Lower lobe of right lung (tissue), 2 donors: ENCODE data around the gene GTF2H3. TPM values are rescaled to one million over a fixed set of nuclear protein-coding genes. Genes with fewer than 3 reads are reported as not detected.

Experiments
- ATAC-seq, 2 donors: fragments of 200-7000 bp; cut with Tn5 transposase; one replicate each; pipeline ENCODE4 v1.9.1; 2020 to 2022; ENCODE audit warnings: mild to moderate bottlenecking in 2 of 2, moderate library complexity in 2 of 2
- DNase-seq: peaks from one replicate; pipeline ENCODE4 v3.0.0-alpha.2; 2020
- H3K27ac ChIP-seq: fragments of 200-600 bp; one replicate; pipeline ENCODE4 v1.8.0; 2022
- H3K27me3 ChIP-seq: fragments of 200-600 bp; one replicate; pipeline ENCODE4 v1.8.0; 2022; ENCODE audit warnings: low read depth
- H3K36me3 ChIP-seq: fragments of 200-600 bp; one replicate; pipeline ENCODE4 v1.8.0; 2022; ENCODE audit warnings: mild to moderate bottlenecking
- H3K4me1 ChIP-seq: fragments of 200-600 bp; one replicate; pipeline ENCODE4 v1.8.0; 2022
- H3K4me3 ChIP-seq: fragments of 200-600 bp; one replicate; pipeline ENCODE4 v1.8.0; 2022; ENCODE audit warnings: mild to moderate bottlenecking
- H3K9me3 ChIP-seq: fragments of 200-600 bp; one replicate; pipeline ENCODE4 v1.8.0; 2022
- CTCF ChIP-seq: fragments of 200-600 bp; IDR thresholded peaks from one replicate; pipeline ENCODE4 v1.8.0; 2022; ENCODE audit warnings: antibody characterized with exemption, mild to moderate bottlenecking
- intact Hi-C: fragments of 100-400 bp; cut with DNase I; formaldehyde crosslinking; loops from one replicate; pipeline ENCODE4 v1.11.0; 2022
- total RNA-seq: library from RNA; stranded (reverse); fragmentation: NEBNext Ultra II Directional; extraction: Animal tissue kit (Norgen Biotek cat#: 25700); gene quantifications from one replicate; pipeline ENCODE4 v1.2.1, GENCODE V29; 2021
- donor health status: DM: no; HTN: yes; CAD: no; lungs with severe emphysema.

GTF2H3 gene
- total RNA-seq, 1 donor from 2014 or later = 25.5 TPM

GRCh38 chr12:123690191-123690840 lies 56.7 kb downstream of the GTF2H3 start:
- Histone ChIP-seq H3K27me3 (no peaks in the 10 kb centered on the region), H3K4me1 (no peaks in the 10 kb centered on the region), H3K4me3 (no peak overlapping the region), H3K9me3 (no peaks in the 10 kb centered on the region), H3K36me3 (peaks cover 74% of the 10 kb centered on the region), H3K27ac (no peak overlapping the region)
- TF ChIP-seq CTCF = no peak
- DNase-seq (no peak), ATAC-seq (no peak)
- intact Hi-C loops = no loop called here

GRCh38 chr12:123696207-123696606 lies 62.6 kb downstream of the GTF2H3 start:
- no peak for ATAC-seq
- no peak for DNase-seq
- intact Hi-C loops = no loop called here

GRCh38 chr12:123696646-123697045 lies 63.0 kb downstream of the GTF2H3 start:
- no peaks in the 10 kb centered on the region for H3K9me3 ChIP-seq
- no peak for TF ChIP-seq CTCF
- no peak for DNase-seq
- H3K27ac ChIP-seq = no peak overlapping the region
- H3K4me3 ChIP-seq = no peak overlapping the region
- peaks cover 79% of the 10 kb centered on the region for H3K36me3 ChIP-seq
- no peak for ATAC-seq
- no peaks in the 10 kb centered on the region for H3K4me1 ChIP-seq
- intact Hi-C loops = no loop called here
- no peaks in the 10 kb centered on the region for H3K27me3 ChIP-seq

More at GRCh38 chr12:123696207-123696606, 62.6 kb downstream of the GTF2H3 start:
- Histone ChIP-seq H3K4me1 (no peaks in the 10 kb centered on the region), H3K4me3 (no peak overlapping the region), H3K27ac (no peak overlapping the region), H3K27me3 (no peaks in the 10 kb centered on the region), H3K9me3 (no peaks in the 10 kb centered on the region), H3K36me3 (peaks cover 80% of the 10 kb centered on the region)
- TF ChIP-seq CTCF = no peak

GRCh38 chr12:123705935-123706334 lies 72.3 kb downstream of the GTF2H3 start:
- Histone ChIP-seq H3K27me3 (no peaks in the 10 kb centered on the region), H3K27ac (no peak overlapping the region), H3K4me3 (no peak overlapping the region), H3K36me3 (peaks cover 36% of the 10 kb centered on the region), H3K9me3 (no peaks in the 10 kb centered on the region), H3K4me1 (no peaks in the 10 kb centered on the region)
- intact Hi-C loops = no loop called here
- no peak for DNase-seq
- TF ChIP-seq CTCF = no peak
- no peak for ATAC-seq

- no peak for TF ChIP-seq CTCF
- peaks cover 31% of the 10 kb centered on the region for H3K36me3 ChIP-seq
- H3K9me3 ChIP-seq = no peaks in the 10 kb centered on the region
- H3K4me3 ChIP-seq = no peak overlapping the region
- DNase-seq (no peak), ATAC-seq (no peak)
- intact Hi-C loops = no loop called here
- H3K4me1 ChIP-seq = peaks cover 4% of the 10 kb centered on the region
- H3K27ac ChIP-seq = no peak overlapping the region
- no peaks in the 10 kb centered on the region for H3K27me3 ChIP-seq
These were observed 73.8 kb downstream of the GTF2H3 start for GRCh38 chr12:123707466-123707865.

Other genes with a start within 250 kb of the GTF2H3 start
- 41.7 TPM for gene KMT5A, start 249.7 kb upstream of the GTF2H3 start, total RNA-seq
- 18.6 TPM for gene RILPL2, start 197.1 kb upstream of the GTF2H3 start, total RNA-seq
- gene SNRNP35, start 175.7 kb upstream of the GTF2H3 start, total RNA-seq = 23.3 TPM
- gene RILPL1, start 100.1 kb upstream of the GTF2H3 start, total RNA-seq = 14.4 TPM
- 195 TPM for gene TMED2, start 49.3 kb upstream of the GTF2H3 start, total RNA-seq
- 20.5 TPM for gene DDX55, start 31.7 kb upstream of the GTF2H3 start, total RNA-seq
- 41.4 TPM for gene EIF2B1, start 143 bp upstream of the GTF2H3 start, total RNA-seq
- gene TCTN2, start 37.3 kb downstream of the GTF2H3 start, total RNA-seq = 14.5 TPM
- 26.4 TPM for gene ATP6V0A2, start 78.5 kb downstream of the GTF2H3 start, total RNA-seq
- gene DNAH10, start 128.5 kb downstream of the GTF2H3 start, total RNA-seq = 10.1 TPM